HepG2 (cell line): ENCODE data around the gene SULT1A3. TPM values are rescaled to one million over a fixed set of nuclear protein-coding genes. Genes with fewer than 3 reads are reported as not detected.

Experiments
- EP300 ChIP-seq, 3 experiments: sonication (generic) in 1 of 3; formaldehyde crosslinking in 1 of 3; IDR thresholded peaks; 2 replicates each; pipeline versions ENCODE4 v1.5.1 to v1.6.1; 2011 to 2020; ENCODE audit warnings: low read depth in 2 of 3, low read length in 2 of 3, borderline replicate concordance in 1 of 3, improper control_type of control experiment in 1 of 3, mild to moderate bottlenecking in 1 of 3, missing genetic modification reagents in 1 of 3, moderate library complexity in 1 of 3
- FLYWCH1 ChIP-seq: sonication (generic); formaldehyde crosslinking; IDR thresholded peaks from 2 replicates; pipeline ENCODE4 v1.8.1; 2023; ENCODE audit warnings: mild to moderate bottlenecking, missing genetic modification reagents
- FOSL2 ChIP-seq: sonication (generic); formaldehyde crosslinking; IDR thresholded peaks from 2 replicates; pipeline ENCODE4 v1.4.0; 2020; ENCODE audit warnings: missing genetic modification reagents
- HMG20B ChIP-seq: conservative IDR thresholded peaks from 2 replicates; pipeline ENCODE4 v1.6.1; 2016; ENCODE audit warnings: missing genetic modification reagents, missing compliant biosample characterization
- HOXA3 ChIP-seq: sonication (generic); formaldehyde crosslinking; IDR thresholded peaks from 2 replicates; pipeline ENCODE4 v1.5.0; 2020; ENCODE audit warnings: missing genetic modification reagents
- MAFG ChIP-seq: sonication (generic); formaldehyde crosslinking; IDR thresholded peaks from 2 replicates; pipeline ENCODE4 v1.5.1; 2020; ENCODE audit warnings: mild to moderate bottlenecking, missing genetic modification reagents
- SALL2 ChIP-seq: sonication (generic); formaldehyde crosslinking; IDR thresholded peaks from 2 replicates; pipeline ENCODE4 v1.8.1; 2023; ENCODE audit warnings: mild to moderate bottlenecking, missing genetic modification reagents, inconsistent platforms
- SAP130 ChIP-seq: IDR thresholded peaks from 2 replicates; pipeline ENCODE4 v1.6.1; 2016; ENCODE audit warnings: low read depth
- TARDBP ChIP-seq: sonication (generic); formaldehyde crosslinking; IDR thresholded peaks from 2 replicates; pipeline ENCODE4 v1.8.0; 2022; ENCODE audit warnings: mild to moderate bottlenecking, missing genetic modification reagents
- ZKSCAN5 ChIP-seq: sonication (generic); formaldehyde crosslinking; IDR thresholded peaks from 2 replicates; pipeline ENCODE4 v1.5.1; 2020; ENCODE audit warnings: mild to moderate bottlenecking, missing genetic modification reagents
- ZNF281 ChIP-seq: sonication (generic); formaldehyde crosslinking; IDR thresholded peaks from 2 replicates; pipeline ENCODE4 v1.4.0; 2020; ENCODE audit warnings: missing genetic modification reagents, borderline replicate concordance
- ZNF737 ChIP-seq: sonication (generic); formaldehyde crosslinking; IDR thresholded peaks from 2 replicates; pipeline ENCODE4 v1.5.0; 2020; ENCODE audit warnings: missing genetic modification reagents, mild to moderate bottlenecking, borderline replicate concordance
- ZNF841 ChIP-seq: sonication (generic); formaldehyde crosslinking; IDR thresholded peaks from 2 replicates; pipeline ENCODE4 v1.8.1; 2023; ENCODE audit warnings: missing genetic modification reagents, borderline replicate concordance
- ZSCAN20 ChIP-seq: sonication (generic); formaldehyde crosslinking; IDR thresholded peaks from 2 replicates; pipeline ENCODE4 v1.4.0; 2020; ENCODE audit warnings: missing genetic modification reagents, mild to moderate bottlenecking, borderline replicate concordance
- polyA plus RNA-seq, 8 experiments: library from polyadenylated mRNA; depleted of rRNA in 3 of 8; stranded (reverse) in 7 of 8; unstranded in 1 of 8; fragments of >200 nt; fragmentation: Illumina TruSeq in 4 of 8; extraction: Trizol in 4 of 8; gene quantifications; 2 replicates each; pipeline versions ENCODE4 v1.2.1 to v1.2.3, GENCODE V29; 2011 to 2016; ENCODE audit warnings: low read depth in 4 of 8, missing spikeins in 1 of 8, mixed read lengths in 1 of 8; ENCODE audit not compliant: insufficient read depth in 1 of 8
- total RNA-seq, 5 experiments: library from RNA; depleted of rRNA; stranded (reverse); fragments of >200 nt; fragmentation: Illumina TruSeq; extraction: Trizol; gene quantifications; 2 replicates each; pipeline ENCODE4 v1.2.3, GENCODE V29; 2016; ENCODE audit warnings: low read depth in 1 of 5
- TF ChIP-seq, protein P1 (sequence below): sonication (generic); formaldehyde crosslinking; IDR thresholded peaks from 2 replicates; pipeline ENCODE4 v1.9.0; 2021; ENCODE audit warnings: mild to moderate bottlenecking, missing genetic modification reagents
- TF ChIP-seq, protein P2 (sequence below): sonication (generic); formaldehyde crosslinking; IDR thresholded peaks from 2 replicates; pipeline ENCODE4 v1.4.0; 2020; ENCODE audit warnings: missing genetic modification reagents

The SULT1A3 gene
- total and polyA plus RNA-seq, 2 of the 13 experiments (the other 11 are each of a cell fraction or from before 2014, with no cell fraction given): 21.0 to 28.3 TPM

DNA sequence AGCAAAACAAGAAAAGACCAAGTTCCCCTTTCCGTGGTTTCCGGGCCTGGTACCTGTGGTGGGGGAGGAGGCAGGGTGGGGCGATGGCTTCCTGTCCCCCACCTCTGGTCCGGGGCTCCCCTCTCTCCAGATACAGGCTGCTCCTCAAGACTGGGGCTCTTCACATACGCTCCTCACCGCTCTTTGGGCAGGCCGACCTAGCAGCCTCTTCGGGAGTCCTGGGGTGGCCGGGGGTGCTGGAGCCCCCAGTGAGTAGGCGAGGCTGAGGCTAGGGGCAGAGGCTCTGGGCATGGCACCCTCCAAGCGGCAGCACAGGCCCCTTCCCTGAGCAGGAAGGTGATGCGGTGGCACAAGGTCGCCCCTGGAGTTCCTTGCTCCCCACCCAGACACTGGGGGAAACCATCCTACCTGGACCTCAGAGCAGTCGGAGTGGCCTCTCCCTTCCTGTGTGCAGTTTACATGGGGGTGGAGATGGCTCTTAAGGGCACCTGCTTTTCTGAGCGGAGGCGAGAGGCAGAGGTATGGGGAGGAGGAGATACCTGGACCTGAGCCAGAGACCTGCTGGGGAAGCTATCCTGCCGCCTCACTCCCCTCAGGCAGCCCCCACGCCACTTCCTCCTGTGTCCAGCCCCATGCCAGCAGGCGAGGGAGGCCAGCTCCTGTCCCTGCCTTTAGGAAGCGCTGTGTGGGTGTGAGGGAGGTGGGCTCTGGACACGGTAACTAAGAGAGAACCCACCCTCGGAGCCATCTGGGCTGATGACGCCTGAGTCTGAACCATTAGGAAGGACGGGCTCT, 14.8 kb upstream of the SULT1A3 start (continued):
- no peak for TF ChIP-seq TARDBP (CRISPR knock-in tag)
- TF ChIP-seq SALL2 (CRISPR knock-in tag): no peak
- TF ChIP-seq EP300 (IDR thresholded peaks at IDR 0.05; ENCODE audit: low read depth in 2 of 2, low read length in 2 of 2): no peak
- 0 out of 2 replicates have a peak, but pooled peaks have one; percentile 26 for TF ChIP-seq EP300 (CRISPR knock-in tag; IDR thresholded peaks at IDR 0.05; ENCODE audit: borderline replicate concordance)
- TF ChIP-seq, protein P1, sequence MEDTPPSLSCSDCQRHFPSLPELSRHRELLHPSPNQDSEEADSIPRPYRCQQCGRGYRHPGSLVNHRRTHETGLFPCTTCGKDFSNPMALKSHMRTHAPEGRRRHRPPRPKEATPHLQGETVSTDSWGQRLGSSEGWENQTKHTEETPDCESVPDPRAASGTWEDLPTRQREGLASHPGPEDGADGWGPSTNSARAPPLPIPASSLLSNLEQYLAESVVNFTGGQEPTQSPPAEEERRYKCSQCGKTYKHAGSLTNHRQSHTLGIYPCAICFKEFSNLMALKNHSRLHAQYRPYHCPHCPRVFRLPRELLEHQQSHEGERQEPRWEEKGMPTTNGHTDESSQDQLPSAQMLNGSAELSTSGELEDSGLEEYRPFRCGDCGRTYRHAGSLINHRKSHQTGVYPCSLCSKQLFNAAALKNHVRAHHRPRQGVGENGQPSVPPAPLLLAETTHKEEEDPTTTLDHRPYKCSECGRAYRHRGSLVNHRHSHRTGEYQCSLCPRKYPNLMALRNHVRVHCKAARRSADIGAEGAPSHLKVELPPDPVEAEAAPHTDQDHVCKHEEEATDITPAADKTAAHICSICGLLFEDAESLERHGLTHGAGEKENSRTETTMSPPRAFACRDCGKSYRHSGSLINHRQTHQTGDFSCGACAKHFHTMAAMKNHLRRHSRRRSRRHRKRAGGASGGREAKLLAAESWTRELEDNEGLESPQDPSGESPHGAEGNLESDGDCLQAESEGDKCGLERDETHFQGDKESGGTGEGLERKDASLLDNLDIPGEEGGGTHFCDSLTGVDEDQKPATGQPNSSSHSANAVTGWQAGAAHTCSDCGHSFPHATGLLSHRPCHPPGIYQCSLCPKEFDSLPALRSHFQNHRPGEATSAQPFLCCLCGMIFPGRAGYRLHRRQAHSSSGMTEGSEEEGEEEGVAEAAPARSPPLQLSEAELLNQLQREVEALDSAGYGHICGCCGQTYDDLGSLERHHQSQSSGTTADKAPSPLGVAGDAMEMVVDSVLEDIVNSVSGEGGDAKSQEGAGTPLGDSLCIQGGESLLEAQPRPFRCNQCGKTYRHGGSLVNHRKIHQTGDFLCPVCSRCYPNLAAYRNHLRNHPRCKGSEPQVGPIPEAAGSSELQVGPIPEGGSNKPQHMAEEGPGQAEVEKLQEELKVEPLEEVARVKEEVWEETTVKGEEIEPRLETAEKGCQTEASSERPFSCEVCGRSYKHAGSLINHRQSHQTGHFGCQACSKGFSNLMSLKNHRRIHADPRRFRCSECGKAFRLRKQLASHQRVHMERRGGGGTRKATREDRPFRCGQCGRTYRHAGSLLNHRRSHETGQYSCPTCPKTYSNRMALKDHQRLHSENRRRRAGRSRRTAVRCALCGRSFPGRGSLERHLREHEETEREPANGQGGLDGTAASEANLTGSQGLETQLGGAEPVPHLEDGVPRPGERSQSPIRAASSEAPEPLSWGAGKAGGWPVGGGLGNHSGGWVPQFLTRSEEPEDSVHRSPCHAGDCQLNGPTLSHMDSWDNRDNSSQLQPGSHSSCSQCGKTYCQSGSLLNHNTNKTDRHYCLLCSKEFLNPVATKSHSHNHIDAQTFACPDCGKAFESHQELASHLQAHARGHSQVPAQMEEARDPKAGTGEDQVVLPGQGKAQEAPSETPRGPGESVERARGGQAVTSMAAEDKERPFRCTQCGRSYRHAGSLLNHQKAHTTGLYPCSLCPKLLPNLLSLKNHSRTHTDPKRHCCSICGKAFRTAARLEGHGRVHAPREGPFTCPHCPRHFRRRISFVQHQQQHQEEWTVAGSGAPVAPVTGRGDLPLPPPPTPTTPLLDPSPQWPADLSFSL (CRISPR knock-in tag): no peak
- TF ChIP-seq ZKSCAN5 (CRISPR knock-in tag): peak; percentile 90
- TF ChIP-seq HMG20B (CRISPR knock-in tag): no peak
- TF ChIP-seq ZNF281 (CRISPR knock-in tag): no peak
- no peak for TF ChIP-seq FOSL2 (CRISPR knock-in tag)
- no peak for TF ChIP-seq ZNF737
- TF ChIP-seq, protein P2, sequence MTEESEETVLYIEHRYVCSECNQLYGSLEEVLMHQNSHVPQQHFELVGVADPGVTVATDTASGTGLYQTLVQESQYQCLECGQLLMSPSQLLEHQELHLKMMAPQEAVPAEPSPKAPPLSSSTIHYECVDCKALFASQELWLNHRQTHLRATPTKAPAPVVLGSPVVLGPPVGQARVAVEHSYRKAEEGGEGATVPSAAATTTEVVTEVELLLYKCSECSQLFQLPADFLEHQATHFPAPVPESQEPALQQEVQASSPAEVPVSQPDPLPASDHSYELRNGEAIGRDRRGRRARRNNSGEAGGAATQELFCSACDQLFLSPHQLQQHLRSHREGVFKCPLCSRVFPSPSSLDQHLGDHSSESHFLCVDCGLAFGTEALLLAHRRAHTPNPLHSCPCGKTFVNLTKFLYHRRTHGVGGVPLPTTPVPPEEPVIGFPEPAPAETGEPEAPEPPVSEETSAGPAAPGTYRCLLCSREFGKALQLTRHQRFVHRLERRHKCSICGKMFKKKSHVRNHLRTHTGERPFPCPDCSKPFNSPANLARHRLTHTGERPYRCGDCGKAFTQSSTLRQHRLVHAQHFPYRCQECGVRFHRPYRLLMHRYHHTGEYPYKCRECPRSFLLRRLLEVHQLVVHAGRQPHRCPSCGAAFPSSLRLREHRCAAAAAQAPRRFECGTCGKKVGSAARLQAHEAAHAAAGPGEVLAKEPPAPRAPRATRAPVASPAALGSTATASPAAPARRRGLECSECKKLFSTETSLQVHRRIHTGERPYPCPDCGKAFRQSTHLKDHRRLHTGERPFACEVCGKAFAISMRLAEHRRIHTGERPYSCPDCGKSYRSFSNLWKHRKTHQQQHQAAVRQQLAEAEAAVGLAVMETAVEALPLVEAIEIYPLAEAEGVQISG (CRISPR knock-in tag): 0 out of 2 replicates have a peak, but pooled peaks have one; percentile 3
- TF ChIP-seq HOXA3 (CRISPR knock-in tag): 0 out of 2 replicates have a peak, but pooled peaks have one; percentile 5
- TF ChIP-seq ZNF841 (CRISPR knock-in tag): no peak
- 0 out of 2 replicates have a peak, but pooled peaks have one; percentile 12 for TF ChIP-seq SAP130 (CRISPR knock-in tag)
- no peak for TF ChIP-seq MAFG
- TF ChIP-seq ZSCAN20: no peak
- no peak for TF ChIP-seq FLYWCH1 (CRISPR knock-in tag)
